ENCODE data around the gene CDCA4. TPM values are rescaled to one million over a fixed set of nuclear protein-coding genes. Genes with fewer than 3 reads are reported as not detected.
A peak's percentile ranks its signal among the peaks of the same experiment; 100 is the strongest.

Gene CDCA4
- total and polyA plus RNA-seq, 10 of the 15 experiments (the other 5 are each of a cell fraction or from before 2014, with no cell fraction given): 10.4 to 64.0 (median 52.1) TPM

DNA sequence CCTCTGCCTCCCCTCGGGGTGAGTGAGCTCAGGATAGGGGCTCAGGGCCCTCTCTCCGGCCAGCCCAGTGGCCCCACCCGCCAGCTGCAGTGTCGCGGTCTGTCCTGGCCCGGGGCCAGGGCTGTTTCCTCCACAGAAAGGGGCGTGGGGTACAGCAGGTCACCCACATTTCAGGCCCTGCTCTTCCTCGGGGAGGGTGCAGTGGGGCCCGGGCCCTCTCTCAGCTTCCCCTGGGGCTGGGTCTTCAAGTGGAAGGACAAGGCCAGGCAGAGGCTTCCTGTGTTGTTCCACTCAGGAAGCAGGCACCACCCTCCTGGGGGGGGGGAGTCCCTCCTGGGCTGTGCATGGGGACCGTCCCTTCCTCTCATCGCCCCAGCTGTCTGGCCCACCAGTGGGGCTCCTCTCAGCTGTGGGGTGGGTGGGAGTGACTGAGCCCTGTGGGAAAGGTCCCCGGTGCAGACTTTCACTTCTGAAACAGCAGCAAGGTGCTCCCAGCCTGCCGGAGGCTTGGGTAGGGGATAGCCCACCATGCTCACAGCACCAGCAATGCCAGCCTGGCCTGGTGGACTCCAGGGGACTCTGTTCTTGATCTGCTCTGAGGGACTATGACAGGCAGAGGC is 40.7 kb upstream of the CDCA4 start:
- WGBS (ENCODE audit: insufficient coverage, insufficient replicate concordance, low lambda C conversion rate, missing lambda C conversion rate): 2% methylated on average over 12 of the region's 13 CpGs
- intact Hi-C loops (cut with micrococcal nuclease; ENCODE audit: unreplicated experiment): loop anchor here (10.0 kb wide), 1 partner anchor 423 kb away; the partner anchor contains the start of gene CRIP1
- Histone ChIP-seq H3K4me2 (ENCODE audit: control insufficient read depth, insufficient read depth) (peak overlapping the region; percentile 100), H3K27ac (ENCODE audit: control insufficient read depth, insufficient read depth) (peak overlapping the region; percentile 93), H3K9ac (ENCODE audit: control insufficient read depth, insufficient read depth, low read length) (peak overlapping the region; percentile 77), H4K20me1 (ENCODE audit: control insufficient read depth, insufficient read depth) (peaks cover 14% of the 10 kb centered on the region), H3K4me1 (ENCODE audit: control insufficient read depth, insufficient read depth, low read length) (peaks cover 43% of the 10 kb centered on the region), H3K27me3 (replicated peaks in 1 of 2; ENCODE audit: control insufficient read depth in 2 of 2, insufficient read depth in 2 of 2, low read length in 1 of 2) (no peaks in the 10 kb centered on the region), H2AFZ (ENCODE audit: control insufficient read depth, low read depth, low read length) (no peak overlapping the region), H3K79me2 (ENCODE audit: control insufficient read depth, insufficient read depth, low read length) (peaks cover 88% of the 10 kb centered on the region), H3K4me3 (peak overlapping the region; percentile 71), H3K36me3 (ENCODE audit: control insufficient read depth in 2 of 2, insufficient read depth in 2 of 2, low read length in 1 of 2) (peaks cover 4 to 16% of the 10 kb centered on the region in 2 experiments; a peak in 3 of 4 replicates), H3K9me3 (replicated peaks; ENCODE audit: control insufficient read depth, insufficient read depth, low read length) (no peaks in the 10 kb centered on the region)
- peak; percentile 23 for ATAC-seq
- in situ Hi-C loops (cut with MboI): no loop called here
- POLR2A ChIA-PET: interaction anchor here (0.7 to 1.9 kb wide), 8 partner anchors 12 to 439 kb away, joined by 3 to 13 read pairs (median 3); partner anchors contain the start of gene CDCA4
- CTCF ChIA-PET: interaction anchor here (0.7 to 11.9 kb wide), 9 partner anchors 10 to 43 kb away, joined by 3 to 114 read pairs (median 3); no protein-coding TSS in a partner anchor
- SMC1A ChIA-PET (ENCODE audit: uncharacterized antibody, unreplicated experiment): interaction anchor here (0.7 to 7.8 kb wide), 4 partner anchors 9 to 24 kb away, joined by 3 to 47 read pairs (median 14); no protein-coding TSS in a partner anchor
- RAD21 ChIA-PET (ENCODE audit: unreplicated experiment): interaction anchor here (1.0 to 5.3 kb wide), 5 partner anchors 9 to 42 kb away, joined by 3 to 25 read pairs (median 6); partner anchors contain the start of gene CDCA4
- no TSS peak for BruUV-seq (replicated peaks)
- no peak for FAIRE-seq
- DNase-seq (ENCODE audit: low read depth, low spot score): no peak
- TF ChIP-seq SIN3A (IDR thresholded peaks at IDR 0.05; ENCODE audit: low read depth, low read length): 0 out of 2 replicates have a peak, but pooled peaks have one; percentile 40
- no peak for TF ChIP-seq BRCA1 (IDR thresholded peaks at IDR 0.05; ENCODE audit: low read depth, low read length)
- no peak for TF ChIP-seq RAD51 (IDR thresholded peaks at IDR 0.05)
- TF ChIP-seq BMI1 (IDR thresholded peaks at IDR 0.05; ENCODE audit: borderline replicate concordance): no peak
- TF ChIP-seq JUNB (IDR thresholded peaks at IDR 0.05): 0 out of 2 replicates have a peak, but pooled peaks have one; percentile 10
- no peak for TF ChIP-seq MXI1 (IDR thresholded peaks at IDR 0.05; ENCODE audit: low read depth, low read length)
- peak; percentile 78; the same call in 1 of the 2 replicates for TF ChIP-seq TCF12 (IDR thresholded peaks at IDR 0.05; ENCODE audit: low read depth, low read length)
- 0 out of 2 replicates have a peak, but pooled peaks have one; percentile 29 for TF ChIP-seq GATAD2B (conservative IDR thresholded peaks at IDR 0.05; ENCODE audit: low read depth)
- TF ChIP-seq IRF4 (IDR thresholded peaks at IDR 0.05; ENCODE audit: low read depth, low read length): peak; percentile 60; the same call in 1 of the 2 replicates
- 0 out of 2 replicates have a peak, but pooled peaks have one; percentile 7 for TF ChIP-seq SPI1 (IDR thresholded peaks at IDR 0.05; ENCODE audit: borderline replicate concordance, insufficient read depth, low read depth, low read length)
- 0 out of 2 replicates have a peak, but pooled peaks have one; percentile 38 for TF ChIP-seq TAF1 (IDR thresholded peaks at IDR 0.05; ENCODE audit: borderline replicate concordance, low read depth, low read length)
- peak; percentile 47; the same call in 1 of the 2 replicates for TF ChIP-seq PAX5 (IDR thresholded peaks at IDR 0.05; ENCODE audit: borderline replicate concordance, low read depth, low read length)
- TF ChIP-seq CHD4 (IDR thresholded peaks at IDR 0.05): no peak
- TF ChIP-seq CHD2 (IDR thresholded peaks at IDR 0.05; ENCODE audit: borderline replicate concordance, low read depth, low read length): no peak
- TF ChIP-seq IKZF1 (conservative IDR thresholded peaks at IDR 0.05): peak; percentile 86
- TF ChIP-seq, protein P1, sequence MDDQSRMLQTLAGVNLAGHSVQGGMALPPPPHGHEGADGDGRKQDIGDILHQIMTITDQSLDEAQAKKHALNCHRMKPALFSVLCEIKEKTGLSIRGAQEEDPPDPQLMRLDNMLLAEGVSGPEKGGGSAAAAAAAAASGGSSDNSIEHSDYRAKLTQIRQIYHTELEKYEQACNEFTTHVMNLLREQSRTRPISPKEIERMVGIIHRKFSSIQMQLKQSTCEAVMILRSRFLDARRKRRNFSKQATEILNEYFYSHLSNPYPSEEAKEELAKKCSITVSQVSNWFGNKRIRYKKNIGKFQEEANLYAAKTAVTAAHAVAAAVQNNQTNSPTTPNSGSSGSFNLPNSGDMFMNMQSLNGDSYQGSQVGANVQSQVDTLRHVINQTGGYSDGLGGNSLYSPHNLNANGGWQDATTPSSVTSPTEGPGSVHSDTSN (IDR thresholded peaks at IDR 0.05; ENCODE audit: insufficient replicate concordance, low read depth, low read length): peak; percentile 45
- TF ChIP-seq ZNF24 (IDR thresholded peaks at IDR 0.05): no peak
- TF ChIP-seq, protein P2, sequence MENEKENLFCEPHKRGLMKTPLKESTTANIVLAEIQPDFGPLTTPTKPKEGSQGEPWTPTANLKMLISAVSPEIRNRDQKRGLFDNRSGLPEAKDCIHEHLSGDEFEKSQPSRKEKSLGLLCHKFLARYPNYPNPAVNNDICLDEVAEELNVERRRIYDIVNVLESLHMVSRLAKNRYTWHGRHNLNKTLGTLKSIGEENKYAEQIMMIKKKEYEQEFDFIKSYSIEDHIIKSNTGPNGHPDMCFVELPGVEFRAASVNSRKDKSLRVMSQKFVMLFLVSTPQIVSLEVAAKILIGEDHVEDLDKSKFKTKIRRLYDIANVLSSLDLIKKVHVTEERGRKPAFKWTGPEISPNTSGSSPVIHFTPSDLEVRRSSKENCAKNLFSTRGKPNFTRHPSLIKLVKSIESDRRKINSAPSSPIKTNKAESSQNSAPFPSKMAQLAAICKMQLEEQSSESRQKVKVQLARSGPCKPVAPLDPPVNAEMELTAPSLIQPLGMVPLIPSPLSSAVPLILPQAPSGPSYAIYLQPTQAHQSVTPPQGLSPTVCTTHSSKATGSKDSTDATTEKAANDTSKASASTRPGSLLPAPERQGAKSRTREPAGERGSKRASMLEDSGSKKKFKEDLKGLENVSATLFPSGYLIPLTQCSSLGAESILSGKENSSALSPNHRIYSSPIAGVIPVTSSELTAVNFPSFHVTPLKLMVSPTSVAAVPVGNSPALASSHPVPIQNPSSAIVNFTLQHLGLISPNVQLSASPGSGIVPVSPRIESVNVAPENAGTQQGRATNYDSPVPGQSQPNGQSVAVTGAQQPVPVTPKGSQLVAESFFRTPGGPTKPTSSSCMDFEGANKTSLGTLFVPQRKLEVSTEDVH (IDR thresholded peaks at IDR 0.05; ENCODE audit: low read depth, partially characterized antibody): no peak
- 0 out of 2 replicates have a peak, but pooled peaks have one; percentile 34 for TF ChIP-seq ATF7 (IDR thresholded peaks at IDR 0.05; ENCODE audit: low read depth)
- TF ChIP-seq, protein P3, sequence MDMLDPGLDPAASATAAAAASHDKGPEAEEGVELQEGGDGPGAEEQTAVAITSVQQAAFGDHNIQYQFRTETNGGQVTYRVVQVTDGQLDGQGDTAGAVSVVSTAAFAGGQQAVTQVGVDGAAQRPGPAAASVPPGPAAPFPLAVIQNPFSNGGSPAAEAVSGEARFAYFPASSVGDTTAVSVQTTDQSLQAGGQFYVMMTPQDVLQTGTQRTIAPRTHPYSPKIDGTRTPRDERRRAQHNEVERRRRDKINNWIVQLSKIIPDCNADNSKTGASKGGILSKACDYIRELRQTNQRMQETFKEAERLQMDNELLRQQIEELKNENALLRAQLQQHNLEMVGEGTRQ (IDR thresholded peaks at IDR 0.05; ENCODE audit: borderline replicate concordance, low read depth, low read length): no peak

Data from GM12878 (cell line).